HG03575 (cell line): ENCODE measurements around the gene AKT2.
"Not testable (repeated sequence)": the region's sequence is repeated elsewhere in the genome, so short reads cannot be mapped to it uniquely, and the experiment has no call there.

Experiments used
- ATAC-seq: cut with Tn5 transposase; IDR thresholded peaks from one replicate; pipeline ENCODE4 v1.9.1; 2021; ENCODE audit not compliant: unreplicated experiment, insufficient number of reproducible peaks, low FRiP score; ENCODE audit errors: extremely low read depth

AKT2 gene

GRCh38 chr19:40228863-40229262, 56.3 kb downstream of the AKT2 start:
- no peak for ATAC-seq

- ATAC-seq, result no peak
These were observed 56.8 kb downstream of the AKT2 start for GRCh38 chr19:40228346-40228745.

GRCh38 chr19:40225440-40226305, 59.5 kb downstream of the AKT2 start:
- ATAC-seq, result no peak

- ATAC-seq, result no peak
These were observed 60.6 kb downstream of the AKT2 start for GRCh38 chr19:40224342-40225150.

- no peak for ATAC-seq
These were observed 61.9 kb downstream of the AKT2 start for GRCh38 chr19:40223135-40223822.

GRCh38 chr19:40221858-40222619, 63.1 kb downstream of the AKT2 start:
- ATAC-seq, result no peak

GRCh38 chr19:40220674-40221073, 64.5 kb downstream of the AKT2 start:
- ATAC-seq, result no peak

GRCh38 chr19:40219721-40220276, 65.3 kb downstream of the AKT2 start:
- no peak for ATAC-seq

- not testable (repeated sequence) for ATAC-seq
These were observed 66.1 kb downstream of the AKT2 start for GRCh38 chr19:40219029-40219428.

GRCh38 chr19:40217934-40218890, 66.9 kb downstream of the AKT2 start, which contains the start of gene TTC9B:
TSS of gene TTC9B (minus strand) at chr19:40218384. CDS start at chr19:40218381, 3 bp downstream.
- no peak for ATAC-seq

- ATAC-seq, result no peak
These were observed 67.9 kb downstream of the AKT2 start for GRCh38 chr19:40217027-40217810.

GRCh38 chr19:40216777-40217026, 68.4 kb downstream of the AKT2 start:
- ATAC-seq, result no peak

- no peak for ATAC-seq
These were observed 69.0 kb downstream of the AKT2 start for GRCh38 chr19:40216013-40216776.

- no peak for ATAC-seq
These were observed 70.2 kb downstream of the AKT2 start for GRCh38 chr19:40214936-40215335.

- no peak for ATAC-seq
These were observed 71.1 kb downstream of the AKT2 start for GRCh38 chr19:40213882-40214570.
